HG03565 (cell line): ENCODE data around the gene USP35.

Experiments used
- ATAC-seq: cut with Tn5 transposase; IDR thresholded peaks from one replicate; pipeline ENCODE4 v1.9.1; 2021; ENCODE audit warnings: mild to moderate bottlenecking, moderate library complexity; ENCODE audit not compliant: unreplicated experiment

USP35 gene

GRCh38 chr11:78259777-78260487 is 71.2 kb downstream of the USP35 start:
- ATAC-seq: no peak

GRCh38 chr11:78261367-78261766 is 72.6 kb downstream of the USP35 start:
- no peak for ATAC-seq

- ATAC-seq: no peak
Measured at GRCh38 chr11:78261828-78262227, 73.1 kb downstream of the USP35 start.

GRCh38 chr11:78262238-78262637 is 73.5 kb downstream of the USP35 start:
- ATAC-seq: no peak

- ATAC-seq: no peak
Measured at GRCh38 chr11:78262691-78263090, 74.0 kb downstream of the USP35 start.
